ENCODE measurements around the gene FNBP1L.

The FNBP1L gene

DNA sequence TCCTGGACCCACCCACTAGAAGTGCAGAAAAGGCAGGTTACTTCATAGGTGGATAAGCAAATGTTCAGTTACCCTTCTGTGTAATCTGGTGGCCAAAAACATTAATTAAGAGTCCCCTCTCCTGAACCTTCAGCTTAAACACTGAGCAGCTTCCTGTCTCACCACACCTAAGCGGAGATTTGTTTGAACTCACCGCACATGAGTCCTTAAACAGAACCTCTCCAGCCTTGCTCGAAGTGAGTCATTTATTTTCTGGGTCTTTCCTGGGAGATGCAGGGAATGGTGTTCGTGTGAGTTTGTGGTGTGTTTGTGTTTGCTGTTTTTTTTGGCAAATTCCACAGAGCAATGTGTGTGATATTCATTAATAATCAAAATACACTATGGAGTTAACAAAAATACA, 7.6 kb upstream of the FNBP1L start:
- H3K9me3 ChIP-seq (replicated peaks in 1 of 11) = peaks cover 0 to 2% (median under 1%) of the 10 kb centered on the region in 11 experiments; a peak in 7 of 22 replicates
- peaks cover 0 to 10% (median 4%) of the 10 kb centered on the region in 10 experiments; a peak in 5 of 20 replicates for H3K4me1 ChIP-seq
- H3K4me3 ChIP-seq = no peak overlapping the region
- no peak overlapping the region for H3K9ac ChIP-seq
- no peaks in the 10 kb centered on the region for H3K36me3 ChIP-seq
- no peaks in the 10 kb centered on the region for H3K27me3 ChIP-seq
- H3K4me2 ChIP-seq = no peak overlapping the region
- H4K20me1 ChIP-seq = no peaks in the 10 kb centered on the region
- no peak overlapping the region for H3K27ac ChIP-seq
- no peak for TF ChIP-seq Cebpa-rat (IDR thresholded peaks at IDR 0.05)

DNA sequence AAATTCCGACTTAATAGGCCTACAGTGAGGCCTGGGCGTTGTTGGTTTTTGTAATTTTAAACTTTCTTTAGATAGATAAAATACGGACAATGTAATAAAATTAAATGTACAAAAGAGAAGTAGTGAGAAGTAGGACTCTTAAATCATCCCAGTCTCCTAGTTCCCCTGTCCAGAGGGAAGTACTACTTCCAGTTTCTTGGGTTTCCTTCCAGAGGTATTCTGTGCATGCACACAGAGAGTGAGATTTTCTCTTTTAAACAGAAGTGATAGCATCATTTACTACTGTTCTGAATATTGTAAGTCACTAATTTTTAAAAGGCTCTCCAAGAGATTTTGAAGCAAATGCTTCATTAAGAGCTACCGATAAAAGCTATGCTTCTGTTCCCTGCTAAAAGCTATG, 7.2 kb upstream of the FNBP1L start:
- no peaks in the 10 kb centered on the region for H3K36me3 ChIP-seq
- H3K4me3 ChIP-seq = no peak overlapping the region
- no peaks in the 10 kb centered on the region for H3K9me3 ChIP-seq (replicated peaks in 1 of 11)
- TF ChIP-seq Cebpa-rat (IDR thresholded peaks at IDR 0.05) = no peak
- H3K27ac ChIP-seq = no peak overlapping the region
- no peak overlapping the region for H3K4me2 ChIP-seq
- H4K20me1 ChIP-seq = no peaks in the 10 kb centered on the region
- H3K27me3 ChIP-seq = no peaks in the 10 kb centered on the region
- H3K9ac ChIP-seq = no peak overlapping the region
- peaks cover 0 to 10% (median 4%) of the 10 kb centered on the region in 10 experiments; a peak in 5 of 20 replicates for H3K4me1 ChIP-seq

DNA sequence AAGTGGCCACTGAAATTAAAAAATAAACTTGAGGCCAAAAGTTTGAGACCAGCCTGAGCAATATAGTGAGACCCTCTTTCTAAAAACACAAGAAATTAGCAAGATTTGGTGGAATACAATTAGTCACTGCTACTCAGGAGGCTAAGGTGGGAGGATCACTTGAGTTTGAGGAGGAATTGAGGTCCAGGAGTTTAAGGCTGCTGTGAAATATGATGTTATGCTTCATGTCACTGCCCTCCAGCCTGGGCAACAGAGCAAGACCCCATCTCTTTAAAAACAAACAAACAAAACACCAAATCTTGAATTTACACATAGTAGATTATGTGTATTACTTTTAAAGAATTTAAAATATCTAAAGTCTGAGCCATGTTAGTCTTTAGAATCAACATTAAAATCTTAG, 6.3 kb upstream of the FNBP1L start:
- Histone ChIP-seq H4K20me1 (no peaks in the 10 kb centered on the region), H3K4me2 (no peak overlapping the region), H3K27me3 (no peaks in the 10 kb centered on the region), H3K4me3 (no peak overlapping the region), H3K4me1 (peaks cover 0 to 10% (median 4%) of the 10 kb centered on the region in 10 experiments; a peak in 8 of 20 replicates), H3K9ac (no peak overlapping the region), H3K27ac (no peak overlapping the region), H3K9me3 (replicated peaks in 1 of 11) (no peaks in the 10 kb centered on the region), H3K36me3 (no peaks in the 10 kb centered on the region)
- no peak for TF ChIP-seq Cebpa-rat (IDR thresholded peaks at IDR 0.05)

DNA sequence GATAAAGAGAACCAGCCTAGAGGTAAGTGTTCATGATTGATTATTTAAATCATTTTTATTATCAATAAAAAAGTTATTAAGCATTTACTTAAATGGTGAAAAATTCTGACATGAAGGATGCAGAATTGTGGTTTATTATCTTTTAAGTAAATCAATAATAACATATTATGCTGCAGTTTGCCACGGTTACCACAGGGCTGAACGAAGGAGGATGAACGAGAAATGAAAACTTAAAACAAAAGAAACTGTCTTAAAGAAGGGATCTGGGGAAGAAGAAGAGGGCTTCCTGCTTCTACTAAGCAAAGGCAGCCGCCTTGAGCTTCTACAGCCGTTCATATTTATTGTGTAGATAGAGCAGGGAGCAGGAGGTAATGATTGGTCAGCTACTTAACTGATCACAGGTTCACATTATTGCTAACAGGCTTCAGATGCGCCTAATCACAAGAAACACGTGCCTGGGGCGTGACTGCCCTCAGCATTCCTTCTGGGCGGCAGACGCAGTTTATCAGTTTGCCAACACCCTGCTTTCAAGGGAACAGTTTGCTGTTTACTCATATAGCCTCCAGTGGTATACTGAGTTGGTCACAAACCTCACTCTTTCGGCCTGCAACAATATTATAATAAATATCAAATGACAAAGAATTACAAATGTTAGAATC, 5.8 kb upstream of the FNBP1L start:
- Histone ChIP-seq H3K36me3 (no peaks in the 10 kb centered on the region), H3K27ac (no peak overlapping the region), H3K4me1 (peaks cover 3 to 11% (median 7%) of the 10 kb centered on the region in 10 experiments; a peak in 17 of 20 replicates), H3K9ac (no peak overlapping the region), H3K9me3 (replicated peaks in 1 of 11) (no peaks in the 10 kb centered on the region), H3K27me3 (no peaks in the 10 kb centered on the region), H4K20me1 (no peaks in the 10 kb centered on the region), H3K4me3 (no peak overlapping the region), H3K4me2 (no peak overlapping the region)
- no peak for TF ChIP-seq Cebpa-rat (IDR thresholded peaks at IDR 0.05)

DNA sequence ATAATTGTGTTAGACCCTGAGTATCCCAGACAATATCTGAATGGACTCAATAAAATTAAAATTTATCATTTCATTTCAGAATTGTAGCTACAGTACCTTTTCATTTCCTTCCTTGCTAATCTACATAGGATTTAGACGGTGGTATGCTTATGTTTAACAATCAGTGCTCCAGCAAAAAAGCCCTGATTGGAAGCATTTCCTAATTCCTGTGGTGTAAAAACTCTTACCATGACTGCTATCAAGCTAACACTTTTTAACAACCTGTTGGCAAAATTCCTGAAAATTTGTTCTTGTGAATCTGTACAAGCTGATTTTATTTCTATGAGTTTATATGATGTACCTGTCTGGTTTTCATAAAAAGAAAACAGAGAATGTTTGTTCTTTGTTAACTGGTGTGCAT, 5.2 kb upstream of the FNBP1L start:
- Histone ChIP-seq H3K27me3 (no peaks in the 10 kb centered on the region), H3K9ac (no peak overlapping the region), H4K20me1 (no peaks in the 10 kb centered on the region), H3K4me3 (no peak overlapping the region), H3K27ac (no peak overlapping the region), H3K36me3 (no peaks in the 10 kb centered on the region), H3K9me3 (replicated peaks in 1 of 11) (no peaks in the 10 kb centered on the region), H3K4me1 (peaks cover 3 to 11% (median 9%) of the 10 kb centered on the region in 10 experiments; a peak in 17 of 20 replicates), H3K4me2 (no peak overlapping the region)
- no peak for TF ChIP-seq Cebpa-rat (IDR thresholded peaks at IDR 0.05)

DNA sequence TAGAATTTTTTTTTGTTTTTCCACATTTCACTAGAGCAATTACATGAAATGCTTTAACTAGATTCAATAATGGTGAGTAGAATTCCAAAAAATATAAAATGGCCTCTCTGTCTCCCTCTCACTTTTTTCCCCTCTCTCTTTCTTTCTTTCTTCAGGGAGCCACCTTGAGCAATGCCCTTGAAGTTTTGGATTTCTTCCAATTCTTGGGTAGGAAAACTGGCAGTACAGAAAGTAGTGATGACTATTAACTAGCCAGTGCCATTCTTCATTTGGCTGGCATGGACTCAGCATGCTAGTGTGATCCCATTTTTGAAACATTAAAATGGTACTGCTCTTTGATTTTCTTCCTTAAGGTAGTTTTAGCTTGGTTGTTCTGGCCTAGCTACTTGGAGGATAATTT, 4.5 kb upstream of the FNBP1L start:
- no peaks in the 10 kb centered on the region for H3K36me3 ChIP-seq
- H3K4me2 ChIP-seq = no peak overlapping the region
- H3K27ac ChIP-seq = no peak overlapping the region
- peaks cover 3 to 11% (median 9%) of the 10 kb centered on the region in 10 experiments; a peak in 17 of 20 replicates for H3K4me1 ChIP-seq
- peaks cover 0 to 4% (median 0%) of the 10 kb centered on the region in 11 experiments; a peak in 1 of 22 replicates for H4K20me1 ChIP-seq
- no peak overlapping the region for H3K9ac ChIP-seq
- no peak for TF ChIP-seq Cebpa-rat (IDR thresholded peaks at IDR 0.05)
- H3K9me3 ChIP-seq (replicated peaks in 1 of 11) = no peaks in the 10 kb centered on the region
- H3K4me3 ChIP-seq = no peak overlapping the region
- H3K27me3 ChIP-seq = no peaks in the 10 kb centered on the region

DNA sequence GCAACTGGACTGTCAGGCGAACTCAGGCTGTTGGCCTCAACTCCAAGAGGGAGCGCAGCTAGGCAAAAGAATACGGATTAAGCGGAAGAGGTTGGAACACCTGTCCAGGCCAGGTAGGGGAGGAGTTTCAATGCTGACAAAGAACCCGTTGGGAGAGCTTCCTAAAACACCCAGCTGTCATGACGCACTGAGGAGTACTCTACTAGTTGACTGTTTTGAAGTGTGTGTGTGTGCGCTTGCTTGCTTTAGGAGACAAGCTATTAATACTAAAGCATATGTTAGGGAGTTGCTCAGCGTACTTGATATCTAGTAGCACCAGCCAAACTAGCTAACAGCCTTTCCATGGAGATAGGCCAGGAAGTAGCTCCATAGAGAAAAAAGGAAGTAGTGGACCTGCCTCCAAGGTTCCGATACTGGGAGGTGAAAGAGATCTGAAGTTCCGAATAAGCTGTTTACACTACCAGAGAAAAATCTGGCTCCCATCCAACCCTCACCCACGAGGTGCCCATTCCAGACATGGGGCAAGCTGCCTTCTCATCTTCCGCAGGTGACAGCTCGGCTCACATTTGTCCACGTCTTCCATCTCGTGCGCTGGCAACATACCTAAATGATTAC, 974 bp upstream of the FNBP1L start:
- no peaks in the 10 kb centered on the region for H3K36me3 ChIP-seq
- no peak overlapping the region for H3K27ac ChIP-seq
- no peaks in the 10 kb centered on the region for H3K27me3 ChIP-seq
- H3K9ac ChIP-seq = peak overlapping the region in 8 of 11 experiments; percentile 84 to 96 (median 92); a peak in 15 of 22 replicates
- H3K4me2 ChIP-seq = peak overlapping the region; percentile 75 to 99 (median 92)
- peak overlapping the region; percentile 87 to 100 (median 100); a peak in 19 of 20 replicates for H3K4me3 ChIP-seq
- TF ChIP-seq Cebpa-rat (IDR thresholded peaks at IDR 0.05) = no peak
- H4K20me1 ChIP-seq = peaks cover 7 to 31% (median 28%) of the 10 kb centered on the region in 11 experiments; a peak in 20 of 22 replicates
- H3K9me3 ChIP-seq (replicated peaks in 1 of 11) = no peaks in the 10 kb centered on the region
- peaks cover 17 to 33% (median 24%) of the 10 kb centered on the region in 10 experiments for H3K4me1 ChIP-seq

DNA sequence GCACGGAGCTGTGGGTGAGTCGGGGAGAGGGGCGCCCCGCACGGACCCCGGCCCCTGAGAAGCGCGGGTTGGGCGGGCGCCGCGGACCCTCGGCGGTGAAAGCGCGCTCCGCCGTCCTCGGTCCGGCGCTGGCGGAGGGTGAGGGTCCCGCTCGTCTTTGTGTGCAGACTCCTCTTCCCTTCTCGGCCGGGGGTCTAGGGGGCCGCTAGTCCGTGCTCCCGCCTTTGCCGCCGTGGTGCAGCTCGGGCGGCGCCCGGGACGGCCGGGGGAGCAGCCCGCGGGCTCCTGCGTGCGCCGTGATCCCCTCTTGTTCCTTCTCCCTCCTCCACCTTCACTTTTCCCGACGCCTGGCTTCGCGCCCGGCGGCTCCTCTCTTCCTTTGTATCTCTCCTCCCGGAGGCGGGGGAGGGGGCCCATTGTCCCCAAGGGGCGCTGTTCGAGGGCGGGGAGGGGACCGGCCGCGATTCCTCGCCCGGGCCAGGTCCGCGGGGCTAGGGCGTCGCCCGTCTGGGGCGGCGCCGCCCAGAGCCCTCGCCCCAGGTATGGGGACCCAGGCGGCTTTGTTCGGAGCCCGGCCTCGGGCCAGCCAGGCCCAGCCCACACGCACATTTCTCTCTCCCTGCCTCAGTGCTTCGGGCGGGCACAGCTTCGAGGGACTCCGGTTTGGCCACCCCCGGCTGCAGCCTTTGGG, 519 bp downstream of the FNBP1L start:
- Histone ChIP-seq H3K4me1 (peaks cover 17 to 33% (median 27%) of the 10 kb centered on the region in 10 experiments), H3K27me3 (no peaks in the 10 kb centered on the region), H3K9me3 (replicated peaks in 1 of 11) (no peaks in the 10 kb centered on the region), H3K36me3 (no peaks in the 10 kb centered on the region), H3K9ac (peak overlapping the region; percentile 84 to 97 (median 92)), H3K4me3 (peak overlapping the region; percentile 87 to 100 (median 100)), H3K27ac (peak overlapping the region; percentile 70 to 91 (median 88)), H3K4me2 (peak overlapping the region; percentile 92 to 99 (median 94)), H4K20me1 (peaks cover 12 to 46% (median 43%) of the 10 kb centered on the region in 11 experiments; a peak in 20 of 22 replicates)
- no peak for TF ChIP-seq Cebpa-rat (IDR thresholded peaks at IDR 0.05)
